NCI-H446 (cell line): ENCODE data around the gene RELL1.
"Not testable (repeated sequence)": the region's sequence is repeated elsewhere in the genome, so short reads cannot be mapped to it uniquely, and the experiment has no call there.

Source experiments
- DNase-seq, 2 experiments: peaks; one replicate each; lab custom pipeline; 2025; lab: John Stamatoyannopoulos, UW

Gene RELL1

DNA sequence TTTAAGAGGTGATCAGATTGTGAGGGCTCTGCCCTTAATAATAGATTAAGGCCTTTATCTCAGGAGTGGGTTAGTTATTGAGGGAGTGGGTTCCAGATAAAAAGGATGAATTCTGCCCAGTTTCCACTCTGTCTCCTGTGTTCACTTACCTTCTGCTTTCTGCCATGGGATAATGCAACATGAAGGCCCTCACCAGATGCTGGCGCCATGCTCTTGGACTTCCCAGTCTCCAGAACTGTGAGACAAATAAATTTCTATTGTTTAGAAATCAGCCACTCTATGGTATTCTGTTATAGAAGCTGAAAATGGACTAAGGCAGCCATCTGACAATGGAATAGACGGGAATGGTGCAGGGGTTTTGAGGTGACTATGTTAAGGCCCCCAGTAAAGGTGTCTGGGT lies 6.9 kb upstream of the RELL1 start:
- DNase-seq: no peak

DNA sequence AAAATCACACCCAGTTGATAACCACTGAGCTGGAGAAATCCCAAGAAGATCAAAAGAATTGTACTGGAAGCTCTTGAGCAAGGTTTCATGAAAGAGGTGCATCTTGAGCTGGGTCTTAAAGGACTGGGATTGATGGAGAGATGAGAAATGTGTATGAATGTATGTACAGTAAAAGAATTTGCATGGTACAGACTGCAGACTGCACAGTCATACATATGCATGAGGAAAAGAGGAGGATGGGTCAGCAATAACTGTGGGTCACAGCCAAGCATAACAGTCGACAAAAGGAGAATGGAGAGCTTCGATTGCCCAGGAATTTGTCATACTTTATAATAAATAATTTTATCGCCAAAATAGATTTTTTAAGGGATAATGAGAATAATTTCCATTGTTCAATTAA lies 4.8 kb upstream of the RELL1 start:
- DNase-seq: no peak

DNA sequence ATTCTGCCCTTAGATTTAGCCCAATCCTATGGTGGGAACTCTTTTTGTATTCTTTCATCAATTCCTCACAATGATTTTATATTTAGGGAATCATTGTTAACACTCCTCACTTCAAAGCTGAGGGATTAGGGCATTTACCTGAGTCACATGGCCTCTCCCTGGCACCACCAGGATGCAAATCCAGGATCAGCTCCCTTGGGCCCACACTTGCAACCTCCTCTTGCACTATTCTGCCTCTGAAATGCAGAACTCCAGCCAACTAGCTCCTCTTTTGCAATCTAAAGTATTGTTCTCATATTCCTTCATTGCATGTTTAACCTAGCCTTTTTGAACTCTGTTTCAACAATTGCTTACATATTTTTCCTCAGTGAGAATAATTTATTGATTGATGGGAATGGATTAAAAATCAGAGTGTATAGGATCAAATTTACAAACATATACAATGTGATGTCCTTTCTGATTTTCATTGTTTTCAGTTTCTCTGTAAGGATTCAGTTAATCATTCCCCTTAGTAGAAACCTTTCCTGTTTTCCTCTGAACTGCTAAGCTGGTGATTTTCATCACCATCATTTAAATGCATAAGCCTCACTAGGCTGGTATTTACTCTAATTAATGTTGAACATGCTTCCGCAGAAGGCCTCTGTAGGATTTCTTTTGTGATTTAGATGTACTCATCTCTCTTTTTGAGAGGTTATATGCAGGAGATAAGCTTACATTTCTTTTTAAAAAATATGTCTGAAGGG lies 3.3 kb upstream of the RELL1 start:
- no peak for DNase-seq

DNA sequence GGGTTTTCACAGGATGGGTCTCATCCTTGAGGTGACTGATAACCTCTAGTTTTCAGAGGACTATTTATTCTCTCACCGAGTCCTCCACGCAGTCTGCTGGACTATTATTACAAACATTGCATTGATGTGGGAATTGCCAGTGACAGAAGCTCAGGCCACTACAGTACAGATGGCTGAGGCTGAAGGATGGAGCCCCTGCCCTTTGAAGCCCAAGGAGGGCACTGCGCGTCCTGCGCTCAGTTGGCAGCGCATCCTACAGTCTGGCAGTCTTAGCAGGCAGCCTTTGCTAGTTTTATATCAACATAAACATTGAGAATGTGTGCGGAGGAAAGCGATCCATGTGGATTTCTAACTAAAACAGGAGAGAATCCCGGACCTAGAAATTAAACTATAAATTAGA lies 1.5 kb upstream of the RELL1 start:
- peak in 1 of 2 experiments; percentile 32 for DNase-seq

DNA sequence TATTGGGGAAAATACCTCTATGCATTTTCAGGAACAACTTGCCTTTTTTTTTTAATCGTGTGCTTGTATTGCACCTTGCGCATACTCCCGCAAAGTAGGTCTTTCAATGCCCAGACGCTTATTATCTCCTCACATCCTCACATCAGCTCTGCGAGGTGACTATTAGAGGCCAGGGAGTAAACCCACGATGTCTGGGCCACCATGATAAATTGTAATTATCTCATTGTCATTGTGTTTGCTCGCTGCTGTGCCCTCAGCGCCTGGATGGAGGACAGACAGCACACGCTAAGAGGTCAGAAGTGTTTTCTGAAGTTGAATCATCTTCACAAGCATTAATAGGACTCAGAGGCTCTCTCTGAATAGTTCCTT lies 1.0 kb upstream of the RELL1 start:
- DNase-seq: peak in 1 of 2 experiments; percentile 45

DNA sequence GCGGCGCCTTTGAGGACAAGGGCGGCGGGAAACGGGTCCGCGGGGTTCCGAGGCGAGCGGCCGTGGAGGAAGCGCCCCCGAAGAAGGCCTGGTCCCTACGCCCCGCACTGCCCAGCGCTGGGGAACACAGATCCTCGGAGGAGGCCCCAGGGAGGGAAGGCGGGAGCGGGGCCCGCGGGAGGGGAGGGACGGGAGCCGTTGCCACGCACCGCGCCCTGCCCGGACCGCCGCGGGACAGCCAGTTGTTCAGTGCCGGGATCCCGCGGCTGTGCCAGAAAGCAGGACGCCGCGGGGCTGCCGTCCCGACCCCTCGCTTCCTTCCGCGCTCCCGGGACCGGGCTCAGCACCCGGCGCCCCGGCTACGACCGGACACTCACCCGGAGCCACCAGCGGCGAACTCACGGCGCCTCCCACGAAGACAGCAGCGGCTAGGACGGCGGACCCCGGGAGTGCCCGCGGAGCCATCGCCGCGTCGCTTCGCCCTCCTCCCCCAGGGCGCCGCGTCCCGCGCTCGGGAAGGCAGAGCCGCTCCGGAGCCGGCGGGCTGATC lies 278 bp downstream of the RELL1 start:
- DNase-seq: peak in 1 of 2 experiments; percentile 58

DNA sequence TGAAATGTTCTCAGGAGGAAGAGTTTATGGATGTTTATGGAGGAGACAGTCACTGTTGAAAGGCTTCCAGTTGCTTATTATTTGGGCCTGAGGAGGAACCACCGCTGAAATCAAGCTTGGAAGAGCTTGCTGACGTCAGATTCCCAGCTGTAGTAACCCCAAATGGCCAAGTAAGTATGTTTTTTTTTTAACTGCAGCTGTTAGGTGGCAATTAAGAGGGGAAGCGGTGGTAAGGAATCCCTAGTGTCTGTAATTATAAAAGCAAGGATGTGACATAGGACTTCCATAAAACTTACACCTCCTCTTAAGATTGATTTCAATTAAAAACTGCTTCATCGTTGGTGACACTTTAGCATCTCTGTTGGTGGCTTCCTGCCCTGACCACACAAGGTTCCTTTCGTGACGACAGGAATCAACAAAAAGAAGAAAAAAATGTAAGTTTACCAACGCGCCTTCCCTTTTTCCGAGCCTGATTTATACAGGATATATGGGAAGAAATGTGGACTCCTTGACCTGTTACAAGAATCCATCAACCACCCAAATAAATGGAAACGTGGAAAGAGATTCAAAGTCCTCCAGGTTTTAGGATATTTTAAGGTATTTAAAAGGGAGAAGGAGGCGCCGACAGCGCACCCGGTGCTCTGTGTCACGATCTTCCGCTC lies 884 bp downstream of the RELL1 start:
- DNase-seq: no peak

DNA sequence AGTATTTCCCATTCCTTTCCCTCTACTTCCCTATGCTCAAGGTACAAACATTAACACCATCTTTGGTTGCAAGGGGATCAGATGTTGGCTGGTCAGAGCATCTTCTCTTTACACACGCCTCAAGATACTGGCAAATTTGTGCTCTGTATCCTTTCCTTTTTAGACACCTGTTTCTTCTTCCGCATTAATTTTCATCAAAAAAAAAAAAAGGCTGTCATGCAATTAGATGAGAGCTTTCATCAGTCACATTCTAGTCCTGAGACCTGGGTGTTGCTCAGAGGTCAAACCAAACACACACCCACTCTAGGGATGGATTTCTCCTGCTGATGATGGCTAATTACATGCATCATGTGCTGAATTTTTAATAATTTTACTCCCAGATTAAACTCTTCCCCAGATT lies 2.0 kb downstream of the RELL1 start:
- DNase-seq: no peak

DNA sequence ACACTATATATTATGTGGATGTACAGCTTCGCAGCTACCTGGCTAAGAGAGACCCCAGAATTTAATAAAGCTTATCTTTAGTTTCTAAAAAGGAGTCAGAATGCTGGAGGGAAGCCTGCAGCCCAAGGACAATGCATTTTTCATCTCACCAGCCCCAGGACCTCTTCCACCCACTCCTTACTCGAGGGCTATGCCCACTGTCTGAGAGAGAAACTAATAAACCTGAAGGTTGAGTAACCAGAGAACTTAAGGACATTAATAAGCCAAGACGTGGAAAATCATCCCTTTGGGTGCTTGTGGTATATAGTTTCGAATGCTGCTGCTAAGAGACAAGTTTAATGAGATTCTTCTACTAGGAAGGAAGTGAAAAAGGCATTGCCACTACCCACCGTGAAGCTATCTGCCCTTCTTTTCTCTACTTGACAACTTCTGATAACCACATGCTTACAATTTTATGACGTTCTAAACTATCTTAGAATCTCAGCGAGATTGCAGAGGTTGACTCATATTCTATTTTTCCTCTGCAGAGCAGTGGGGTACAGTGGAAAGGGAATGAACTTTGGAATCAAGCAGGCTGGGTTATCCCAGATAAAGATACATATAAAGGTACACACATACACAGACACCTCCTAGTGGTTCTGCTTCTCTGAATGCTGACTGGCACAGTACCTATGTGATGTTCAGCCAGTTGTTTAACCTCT lies 3.3 kb downstream of the RELL1 start:
- DNase-seq: no peak

DNA sequence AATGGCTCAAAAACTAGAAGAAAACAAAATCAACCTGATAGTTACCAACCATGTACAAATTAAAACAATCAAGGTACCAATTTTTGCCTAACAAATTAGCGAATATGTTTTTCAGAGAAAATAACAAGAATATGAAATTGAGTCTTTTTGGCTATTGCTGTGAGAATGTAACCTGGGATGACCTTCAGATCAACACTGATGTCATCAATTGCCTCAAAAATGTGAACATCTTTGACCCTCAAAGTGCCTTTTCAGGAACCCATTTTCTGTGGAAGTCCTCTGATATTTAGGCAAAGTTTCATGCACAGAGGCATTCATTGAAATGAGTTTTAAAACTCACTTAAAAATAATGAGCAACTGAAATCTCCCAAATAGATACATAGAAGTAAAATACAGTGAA lies 6.1 kb downstream of the RELL1 start:
- DNase-seq: no peak

DNA sequence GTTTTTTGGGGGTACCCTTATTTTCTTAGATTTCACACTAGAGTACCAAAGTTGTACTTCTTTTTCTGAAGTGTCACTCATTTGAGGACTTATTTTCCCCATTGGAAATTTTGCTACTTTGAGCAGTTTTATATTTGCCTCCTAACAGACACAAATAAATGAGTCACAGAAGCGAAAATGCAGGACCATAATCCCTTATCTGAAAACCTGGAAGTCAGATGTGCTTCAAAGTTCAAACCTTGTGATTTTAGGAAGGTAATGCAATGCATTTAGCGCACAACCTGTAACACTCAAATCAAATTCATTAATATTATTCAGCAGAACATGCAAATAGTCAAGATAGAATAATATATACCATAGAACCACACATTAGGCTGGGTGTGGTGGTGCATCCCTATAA lies 6.9 kb downstream of the RELL1 start:
- no peak for DNase-seq

DNA sequence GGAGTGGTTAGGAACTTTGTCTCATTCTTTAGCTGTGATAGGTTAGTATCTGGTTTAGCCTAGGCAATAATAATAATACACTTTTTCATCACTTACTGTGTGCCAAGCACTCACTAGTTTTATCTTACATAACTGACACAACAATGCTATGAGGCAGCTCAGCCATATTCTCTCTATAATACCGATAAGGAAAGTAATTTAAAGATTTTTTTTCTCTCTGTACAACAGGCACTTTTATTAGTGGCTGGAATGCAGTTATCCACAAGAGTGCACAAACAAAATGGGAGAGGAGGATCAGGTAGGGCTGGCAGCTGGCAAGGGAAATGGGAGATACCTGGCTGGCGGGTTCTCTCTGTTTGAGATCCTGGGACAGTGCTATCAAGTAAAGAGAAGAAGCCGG lies 7.6 kb downstream of the RELL1 start:
- no peak for DNase-seq

DNA sequence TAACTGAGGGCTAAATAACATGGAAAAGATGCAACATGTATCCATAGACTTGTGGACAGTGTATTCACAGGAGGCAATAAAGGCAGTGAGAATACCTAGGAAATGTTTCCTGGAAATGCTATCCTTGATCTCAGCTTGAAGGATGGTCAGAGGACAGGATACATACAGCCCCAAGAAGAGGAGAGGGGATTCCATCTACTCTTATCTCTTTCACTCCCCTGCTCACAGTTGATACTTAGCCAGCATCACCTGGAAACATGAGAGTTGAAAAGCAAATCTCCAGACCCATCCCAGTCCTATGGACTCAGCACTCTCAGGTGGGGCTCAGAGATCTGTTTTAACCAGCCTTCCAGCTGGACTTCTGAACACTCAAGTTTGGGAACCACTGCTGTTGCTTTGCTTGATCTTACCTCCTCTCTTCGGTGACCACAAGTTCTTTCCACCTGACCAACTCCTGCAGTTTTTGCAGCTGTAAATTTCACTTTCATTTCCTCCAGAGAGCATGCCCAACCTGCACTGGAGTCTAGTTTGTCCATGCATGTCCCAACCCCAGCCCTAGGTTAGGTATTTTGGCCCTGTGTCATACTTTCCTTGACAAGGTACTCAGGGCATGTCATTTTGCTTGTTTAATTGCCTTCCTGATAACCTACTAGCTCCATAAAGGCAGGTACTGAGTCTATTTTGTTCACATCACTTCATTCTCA lies 10.4 kb downstream of the RELL1 start:
- no peak for DNase-seq

DNA sequence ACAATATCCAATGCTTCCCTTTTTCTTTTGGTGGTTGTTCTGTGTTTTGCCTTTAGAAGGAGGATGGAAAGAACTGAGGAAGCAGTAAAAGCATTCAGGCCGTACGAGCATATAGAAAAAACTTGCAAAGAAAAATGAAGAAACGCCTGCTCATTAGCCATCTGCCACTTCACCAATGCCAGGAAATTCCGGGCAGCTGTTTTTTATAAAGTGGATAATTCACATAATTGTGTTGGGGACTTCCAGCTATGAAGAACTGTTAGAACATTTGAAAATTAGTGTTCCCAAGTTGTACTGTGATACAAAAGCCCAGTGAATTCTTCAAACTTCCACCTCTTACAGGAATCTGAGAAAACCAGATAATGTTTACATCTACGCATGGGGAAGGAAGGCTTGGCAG lies 11.7 kb downstream of the RELL1 start:
- peak; percentile 33 to 70 for DNase-seq

DNA sequence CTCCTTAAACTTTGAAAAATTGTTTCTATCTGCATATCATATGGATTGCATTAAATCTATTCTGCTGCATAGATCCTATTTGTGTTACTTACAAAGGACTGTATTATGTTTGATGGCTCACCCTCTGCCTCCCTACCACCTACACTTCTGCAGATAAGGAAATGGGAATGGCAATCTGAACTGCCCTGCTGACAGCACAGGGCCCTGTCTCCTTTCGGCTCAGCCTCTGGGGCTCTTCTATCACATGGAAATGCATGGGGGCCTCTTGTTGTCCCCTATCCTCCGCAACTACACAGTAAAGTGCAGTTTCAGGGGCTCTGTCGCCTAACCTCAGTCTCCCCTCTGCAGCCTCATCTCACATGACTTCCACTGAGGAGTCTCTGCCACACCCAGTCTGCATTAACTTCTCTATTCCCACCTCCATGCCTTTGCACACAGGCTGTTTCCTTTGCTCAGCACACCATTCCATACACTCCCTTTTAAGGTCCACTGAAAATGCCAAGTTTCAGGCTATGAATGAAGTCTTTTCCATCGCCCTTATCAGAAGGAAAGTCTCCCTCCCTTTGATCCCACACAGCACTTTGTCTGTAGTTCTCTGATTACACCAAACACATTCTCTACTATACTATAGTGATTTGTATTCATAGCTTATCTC lies 12.5 kb downstream of the RELL1 start:
- no peak for DNase-seq

DNA sequence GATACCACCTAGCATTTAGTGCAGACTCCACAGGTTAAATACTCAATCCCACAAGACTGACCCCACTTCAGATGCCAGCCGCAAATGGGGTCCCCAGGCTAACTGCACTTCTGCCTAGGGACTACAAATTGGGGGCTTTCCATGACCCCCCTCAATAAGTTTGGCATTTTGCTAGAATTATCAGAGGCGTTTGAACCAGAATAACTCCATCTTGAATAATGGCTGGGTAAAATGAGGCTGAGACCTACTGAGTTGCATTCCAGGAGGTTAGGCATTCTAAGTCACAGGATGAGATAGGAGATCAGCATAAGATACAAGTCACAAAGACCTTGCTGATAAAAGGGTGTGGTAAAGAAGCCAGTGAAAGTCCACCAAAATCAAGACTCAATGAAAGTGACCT lies 15.1 kb downstream of the RELL1 start:
- no peak for DNase-seq

DNA sequence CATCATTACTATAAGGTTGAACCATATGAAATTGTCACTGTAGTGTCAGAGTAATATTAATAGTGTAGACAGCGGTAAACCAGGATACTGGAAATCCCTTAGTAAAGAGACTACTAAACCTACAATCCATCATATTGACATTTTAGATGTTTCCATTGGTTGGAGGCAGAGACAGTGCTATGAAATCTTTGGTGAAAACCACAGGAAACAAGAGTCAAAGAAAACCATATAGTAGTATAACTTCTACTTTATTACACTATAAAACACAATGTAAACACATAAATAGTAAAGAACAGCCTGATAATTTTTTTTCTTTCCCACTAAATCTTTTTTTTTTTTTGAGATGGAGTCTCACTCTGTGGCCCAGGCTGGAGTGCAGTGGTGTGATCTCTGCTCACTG lies 15.9 kb downstream of the RELL1 start:
- no peak for DNase-seq

DNA sequence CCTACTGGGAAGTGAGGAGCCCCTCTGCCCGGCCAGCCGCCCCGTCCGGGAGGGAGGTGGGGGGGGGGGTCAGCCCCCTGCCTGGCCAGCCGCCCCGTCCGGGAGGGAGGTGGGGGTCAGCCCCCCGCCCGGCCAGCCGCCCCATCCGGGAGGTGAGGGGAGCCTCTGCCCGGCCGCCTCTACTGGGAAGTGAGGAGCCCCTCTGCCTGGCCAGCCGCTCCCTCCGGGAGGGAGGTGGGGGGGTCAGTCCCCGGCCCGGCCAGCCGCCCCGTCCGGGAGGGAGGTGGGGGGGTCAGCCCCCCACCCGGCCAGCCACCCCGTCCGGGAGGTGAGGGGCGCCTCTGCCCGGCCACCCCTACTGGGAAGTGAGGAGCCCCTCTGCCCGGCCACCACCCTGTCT lies 17.1 kb downstream of the RELL1 start:
- not testable (repeated sequence) for DNase-seq

DNA sequence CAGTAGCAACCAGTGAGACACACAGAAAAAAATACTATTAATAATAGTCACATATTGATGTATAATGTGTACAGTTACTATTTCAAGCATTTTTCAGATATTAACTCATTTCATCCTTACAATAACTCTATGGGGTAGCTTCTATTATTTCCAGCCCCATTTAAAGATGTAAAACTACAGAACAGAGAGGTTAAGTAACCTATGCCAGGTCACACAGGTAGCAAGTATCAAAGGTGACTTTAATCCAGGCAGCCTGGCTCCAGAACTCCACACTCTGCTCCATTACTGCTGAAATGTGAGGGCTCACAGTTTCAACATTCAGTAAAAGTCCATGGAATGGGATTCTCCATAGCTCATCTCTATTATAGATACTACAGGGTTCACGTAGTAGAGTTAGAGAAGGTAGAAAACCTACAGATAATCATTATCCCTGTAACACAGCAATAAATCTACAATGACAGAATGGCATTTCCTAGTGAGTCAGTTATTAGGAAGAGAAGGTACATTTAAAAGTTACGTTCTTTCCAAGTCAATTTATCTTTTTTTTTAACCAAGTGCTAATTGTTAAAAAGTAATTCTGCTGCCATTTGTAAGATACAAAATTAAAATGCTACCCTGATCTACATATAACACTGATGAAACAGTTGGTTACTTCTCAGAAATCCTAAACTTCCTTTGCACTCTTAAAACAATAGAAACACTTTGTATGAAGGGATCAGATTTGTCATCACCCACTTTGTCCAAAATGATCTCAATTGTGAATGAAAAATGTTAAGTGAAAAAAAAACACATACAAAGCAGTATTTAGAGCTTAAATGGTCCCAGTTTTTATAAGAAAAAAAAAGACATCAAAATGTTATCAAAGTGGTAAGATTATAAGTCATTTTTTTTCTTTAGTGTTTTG lies 18.7 kb downstream of the RELL1 start:
- no peak for DNase-seq

DNA sequence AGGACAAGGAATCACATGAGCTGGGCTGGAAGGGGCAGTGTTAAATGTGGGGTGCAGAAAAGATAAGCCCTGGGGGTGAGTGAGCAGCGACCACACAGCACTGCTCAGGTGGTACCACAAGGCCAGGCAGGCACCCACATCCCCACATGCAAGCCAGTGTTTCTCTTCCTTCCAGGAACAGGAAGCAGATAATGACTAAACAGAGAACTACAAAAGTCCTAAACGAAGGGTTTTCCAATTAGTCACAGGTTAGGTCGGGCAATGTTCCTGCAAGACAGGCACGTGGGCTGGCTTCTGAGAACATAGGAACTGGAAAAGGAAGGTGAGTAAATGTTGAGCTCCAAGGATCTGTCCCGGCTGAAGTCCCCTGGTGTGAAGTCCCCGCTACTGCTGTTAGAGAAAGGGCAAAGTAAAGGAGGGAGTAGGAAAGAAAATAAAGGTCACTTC lies 19.5 kb downstream of the RELL1 start:
- no peak for DNase-seq
